HL-60 (cell line): Measurements from ENCODE around the gene SNCG.
"Not testable (repeated sequence)": the region's sequence is repeated elsewhere in the genome, so short reads cannot be mapped to it uniquely, and the experiment has no call there.

Experiments
- DNase-seq, 2 experiments: peaks; one replicate each; pipeline ENCODE4 v3.0.0-alpha.2; 2010 to 2020; ENCODE audit warnings: low read depth in 1 of 2, low spot score in 1 of 2
- H3K27ac ChIP-seq: fragments of 250-450 bp; sonication (Bioruptor Pico); replicated peaks from 2 replicates; pipeline ENCODE4 v1.5.1; 2020; ENCODE audit warnings: mild to moderate bottlenecking, moderate library complexity
- H3K27me3 ChIP-seq: fragments of 250-450 bp; sonication (Bioruptor Pico); 2 replicates; pipeline ENCODE4 v1.5.1; 2021; ENCODE audit warnings: mild to moderate bottlenecking, moderate library complexity; ENCODE audit not compliant: insufficient read depth, poor library complexity, severe bottlenecking
- H3K4me3 ChIP-seq: replicated peaks from 2 replicates; pipeline ENCODE4 v1.5.1; 2011; ENCODE audit warnings: mild to moderate bottlenecking, control low read depth, low read length; ENCODE audit not compliant: insufficient read depth
- CTCF ChIP-seq: IDR thresholded peaks from one replicate; pipeline ENCODE4 v1.5.1; 2011; ENCODE audit warnings: low read length, control low read depth, inconsistent platforms; ENCODE audit not compliant: insufficient read depth
- GABPA ChIP-seq: IDR thresholded peaks from 2 replicates; pipeline ENCODE4 v1.6.1; 2012; ENCODE audit warnings: low read depth
- POLR2AphosphoS5 ChIP-seq: IDR thresholded peaks from 2 replicates; pipeline ENCODE4 v1.6.1; 2012; ENCODE audit warnings: low read depth
- SPI1 ChIP-seq: IDR thresholded peaks from 2 replicates; pipeline ENCODE4 v1.6.1; 2012; ENCODE audit warnings: low read depth, mild to moderate bottlenecking, borderline replicate concordance
- TF ChIP-seq, protein P1 (sequence below): IDR thresholded peaks from 2 replicates; pipeline ENCODE4 v1.6.1; 2012; ENCODE audit warnings: low read depth; ENCODE audit not compliant: insufficient replicate concordance

SNCG gene

GRCh38 chr10:86952106-86952505 is 6.3 kb upstream of the SNCG start:
- no peak overlapping the region for H3K27ac ChIP-seq
- H3K4me3 ChIP-seq, result no peak overlapping the region
- H3K27me3 ChIP-seq, result no peaks in the 10 kb centered on the region
- DNase-seq, result no peak
- TF ChIP-seq POLR2AphosphoS5 (no peak), CTCF (no peak), SPI1 (no peak), GABPA (no peak)
- TF ChIP-seq, protein P1, sequence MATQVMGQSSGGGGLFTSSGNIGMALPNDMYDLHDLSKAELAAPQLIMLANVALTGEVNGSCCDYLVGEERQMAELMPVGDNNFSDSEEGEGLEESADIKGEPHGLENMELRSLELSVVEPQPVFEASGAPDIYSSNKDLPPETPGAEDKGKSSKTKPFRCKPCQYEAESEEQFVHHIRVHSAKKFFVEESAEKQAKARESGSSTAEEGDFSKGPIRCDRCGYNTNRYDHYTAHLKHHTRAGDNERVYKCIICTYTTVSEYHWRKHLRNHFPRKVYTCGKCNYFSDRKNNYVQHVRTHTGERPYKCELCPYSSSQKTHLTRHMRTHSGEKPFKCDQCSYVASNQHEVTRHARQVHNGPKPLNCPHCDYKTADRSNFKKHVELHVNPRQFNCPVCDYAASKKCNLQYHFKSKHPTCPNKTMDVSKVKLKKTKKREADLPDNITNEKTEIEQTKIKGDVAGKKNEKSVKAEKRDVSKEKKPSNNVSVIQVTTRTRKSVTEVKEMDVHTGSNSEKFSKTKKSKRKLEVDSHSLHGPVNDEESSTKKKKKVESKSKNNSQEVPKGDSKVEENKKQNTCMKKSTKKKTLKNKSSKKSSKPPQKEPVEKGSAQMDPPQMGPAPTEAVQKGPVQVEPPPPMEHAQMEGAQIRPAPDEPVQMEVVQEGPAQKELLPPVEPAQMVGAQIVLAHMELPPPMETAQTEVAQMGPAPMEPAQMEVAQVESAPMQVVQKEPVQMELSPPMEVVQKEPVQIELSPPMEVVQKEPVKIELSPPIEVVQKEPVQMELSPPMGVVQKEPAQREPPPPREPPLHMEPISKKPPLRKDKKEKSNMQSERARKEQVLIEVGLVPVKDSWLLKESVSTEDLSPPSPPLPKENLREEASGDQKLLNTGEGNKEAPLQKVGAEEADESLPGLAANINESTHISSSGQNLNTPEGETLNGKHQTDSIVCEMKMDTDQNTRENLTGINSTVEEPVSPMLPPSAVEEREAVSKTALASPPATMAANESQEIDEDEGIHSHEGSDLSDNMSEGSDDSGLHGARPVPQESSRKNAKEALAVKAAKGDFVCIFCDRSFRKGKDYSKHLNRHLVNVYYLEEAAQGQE, result no peak

- DNase-seq, H3K27me3 ChIP-seq, H3K4me3 ChIP-seq, H3K27ac ChIP-seq: not testable (repeated sequence)
These were observed 5.7 kb upstream of the SNCG start for GRCh38 chr10:86952697-86953096.

- Histone ChIP-seq H3K27ac (no peak overlapping the region), H3K4me3 (no peak overlapping the region), H3K27me3 (no peaks in the 10 kb centered on the region)
- TF ChIP-seq, protein P1, result no peak
- TF ChIP-seq CTCF (no peak), POLR2AphosphoS5 (no peak), GABPA (no peak), SPI1 (no peak)
- DNase-seq, result no peak
These were observed 4.4 kb upstream of the SNCG start for GRCh38 chr10:86953747-86954680.

DNA sequence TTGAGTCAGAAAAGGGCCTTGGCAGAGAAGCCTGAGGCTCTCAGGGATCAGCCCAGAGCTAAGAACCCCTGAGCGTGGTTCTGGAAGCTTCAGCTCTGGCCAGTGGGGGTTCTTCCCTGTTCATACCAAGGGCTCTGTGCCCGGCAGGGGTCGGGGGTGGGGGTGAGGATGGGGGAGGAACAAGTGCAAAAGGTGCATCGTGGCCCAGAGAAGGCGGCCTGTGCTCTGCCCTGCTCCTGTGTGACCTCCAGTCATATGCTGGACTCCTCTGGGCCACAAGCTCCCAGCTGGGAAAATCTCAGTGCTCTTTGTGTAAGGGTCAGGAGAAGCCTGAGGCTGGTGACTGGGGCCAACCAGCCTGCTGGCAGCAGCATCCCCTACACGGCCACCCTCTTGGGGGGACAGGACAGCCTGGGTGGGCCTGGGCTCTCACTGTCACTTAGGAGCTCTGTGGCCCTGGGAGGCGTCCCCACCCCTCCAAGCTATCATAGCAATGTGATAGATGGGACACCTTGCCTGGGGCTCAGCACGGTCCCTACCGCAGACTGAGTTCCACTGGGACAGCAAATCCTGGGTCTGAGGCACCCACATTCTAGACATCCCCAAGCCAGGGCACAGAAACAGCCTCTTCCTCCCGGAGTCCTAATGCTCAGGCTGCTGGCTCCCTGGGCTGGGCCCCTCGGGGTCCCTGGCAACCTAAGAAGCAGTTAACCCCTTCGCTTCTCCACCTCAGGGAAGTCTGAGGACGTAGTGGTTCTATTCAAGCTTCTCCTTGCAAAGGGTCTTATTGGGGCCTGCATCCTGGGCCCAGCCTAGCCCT is 3.5 kb upstream of the SNCG start:
- TF ChIP-seq, protein P1, result no peak
- no peak for TF ChIP-seq SPI1
- no peak for TF ChIP-seq GABPA
- TF ChIP-seq CTCF, result no peak
- TF ChIP-seq POLR2AphosphoS5, result no peak
- DNase-seq, result no peak
- H3K27me3 ChIP-seq, result no peaks in the 10 kb centered on the region
- no peak overlapping the region for H3K4me3 ChIP-seq
- H3K27ac ChIP-seq, result no peak overlapping the region
